HG03097 (cell line): Measurements from ENCODE around the gene IQGAP3.
A peak's percentile ranks its signal among the peaks of the same experiment; 100 is the strongest.
"Not testable (repeated sequence)": the region's sequence is repeated elsewhere in the genome, so short reads cannot be mapped to it uniquely, and the experiment has no call there.

ENCODE experiments used
- ATAC-seq: cut with Tn5 transposase; IDR thresholded peaks from one replicate; pipeline ENCODE4 v1.9.1; 2021; ENCODE audit not compliant: unreplicated experiment, low FRiP score

IQGAP3 gene

GRCh38 chr1:156593661-156593989, 21.3 kb upstream of the IQGAP3 start:
- no peak for ATAC-seq

GRCh38 chr1:156592910-156593660, 20.7 kb upstream of the IQGAP3 start:
- no peak for ATAC-seq

- no peak for ATAC-seq
Measured at GRCh38 chr1:156592158-156592909, 20.0 kb upstream of the IQGAP3 start.

DNA sequence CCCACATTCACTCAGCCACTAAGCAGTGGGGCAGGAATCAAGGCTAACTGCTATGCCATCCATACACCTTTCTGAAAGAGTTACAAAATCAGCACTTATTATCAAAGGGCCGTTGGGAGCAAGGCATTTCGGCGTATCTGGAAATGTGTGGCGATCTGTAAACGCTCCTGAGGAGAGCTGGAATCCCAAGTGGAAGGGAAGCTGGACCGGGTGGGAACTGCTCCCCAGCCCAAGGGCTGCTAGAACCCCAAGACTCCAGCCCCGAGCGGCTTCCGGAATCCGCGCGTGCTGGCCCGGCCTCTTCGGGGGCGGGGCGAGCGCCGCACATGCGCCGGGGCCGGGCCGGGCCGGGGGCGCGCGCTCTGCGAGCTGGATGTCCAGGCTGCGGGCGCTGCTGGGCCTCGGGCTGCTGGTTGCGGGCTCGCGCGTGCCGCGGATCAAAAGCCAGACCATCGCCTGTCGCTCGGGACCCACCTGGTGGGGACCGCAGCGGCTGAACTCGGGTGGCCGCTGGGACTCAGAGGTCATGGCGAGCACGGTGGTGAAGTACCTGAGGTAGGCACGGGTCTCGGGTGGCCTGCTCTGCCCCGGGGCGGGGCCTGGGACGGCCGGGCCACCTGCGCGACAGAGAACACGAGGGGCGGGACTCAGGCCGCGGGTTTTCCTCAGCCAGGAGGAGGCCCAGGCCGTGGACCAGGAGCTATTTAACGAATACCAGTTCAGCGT, 19.2 kb upstream of the IQGAP3 start, which contains the start of gene NAXE:
NAXE (plus strand) TSS at position 345 of the 726 bp plus-strand sequence; CDS start at position 374, 29 bp downstream.
- ATAC-seq = peak; percentile 79

GRCh38 chr1:156591181-156591431, 18.7 kb upstream of the IQGAP3 start:
- no peak for ATAC-seq

DNA sequence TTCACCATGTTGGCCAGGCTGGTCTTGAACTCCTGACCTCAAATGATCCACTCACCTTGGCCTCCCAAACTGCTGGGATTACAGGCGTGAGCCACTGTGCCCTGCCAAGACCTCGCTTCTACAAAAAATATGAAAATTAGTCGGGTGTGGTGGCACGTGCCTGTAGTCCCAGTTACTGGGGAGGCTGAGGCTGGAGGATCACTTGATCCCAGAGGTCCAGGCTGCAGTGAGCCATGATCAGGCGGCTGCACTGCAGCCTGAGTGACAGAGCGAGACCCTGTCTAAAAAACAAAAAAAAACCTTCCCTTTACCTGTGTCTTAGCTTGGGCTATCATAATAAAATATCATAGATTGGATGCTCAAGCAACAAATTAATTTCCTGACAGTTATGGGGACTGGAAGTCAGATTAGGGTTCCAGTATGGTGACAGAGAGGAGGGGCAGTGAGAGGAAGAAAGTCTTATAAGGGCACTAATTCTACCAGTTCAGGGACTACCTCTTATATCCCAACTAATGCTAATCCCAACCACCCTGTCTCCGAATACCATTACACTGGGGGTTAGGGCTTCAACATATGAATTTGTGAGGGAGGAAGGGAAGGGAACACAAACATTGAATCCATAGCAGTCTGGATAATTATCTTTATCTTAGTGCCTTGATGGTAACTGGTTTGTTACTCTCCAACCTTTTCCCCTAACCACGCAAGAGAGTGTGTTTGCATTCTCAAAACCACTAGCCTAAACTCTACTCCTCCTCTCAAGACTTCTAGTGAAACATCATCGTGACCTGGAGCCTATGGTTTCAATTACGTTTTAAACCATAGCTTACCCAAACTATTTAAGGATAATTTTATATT, 18.2 kb upstream of the IQGAP3 start:
- no peak for ATAC-seq

- ATAC-seq = no peak
Measured at GRCh38 chr1:156589546-156589945, 17.2 kb upstream of the IQGAP3 start.

GRCh38 chr1:156587927-156588326, 15.6 kb upstream of the IQGAP3 start:
- ATAC-seq = not testable (repeated sequence)

DNA sequence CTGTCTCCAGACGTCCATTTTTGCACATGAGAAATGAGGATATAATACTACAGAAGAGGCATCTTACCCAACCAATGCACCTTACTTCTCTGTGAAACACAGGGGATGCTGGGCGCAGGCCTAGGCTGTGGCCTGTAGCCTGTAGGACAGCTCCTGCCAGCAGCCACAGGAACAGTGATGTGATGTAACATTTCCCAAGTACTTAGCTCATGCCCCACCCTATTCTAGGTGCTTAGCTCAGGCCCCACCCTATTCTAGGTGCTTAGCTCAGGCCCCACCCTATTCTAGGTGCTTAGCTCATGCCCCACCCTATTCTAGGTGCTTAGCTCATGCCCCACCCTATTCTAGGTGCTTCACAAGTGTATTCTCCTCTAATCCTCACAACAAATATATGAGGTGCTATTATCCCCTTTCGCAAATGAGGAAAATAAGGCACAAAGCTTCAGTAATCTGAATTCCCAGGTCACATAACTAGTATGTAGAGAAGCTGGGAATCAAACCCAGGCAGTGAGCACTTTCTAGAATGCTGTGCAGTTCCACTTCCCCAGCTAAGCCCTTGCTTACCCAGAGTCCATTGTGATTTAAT, 14.6 kb upstream of the IQGAP3 start:
- no peak for ATAC-seq

GRCh38 chr1:156586323-156586722, 14.0 kb upstream of the IQGAP3 start:
- ATAC-seq = no peak

DNA sequence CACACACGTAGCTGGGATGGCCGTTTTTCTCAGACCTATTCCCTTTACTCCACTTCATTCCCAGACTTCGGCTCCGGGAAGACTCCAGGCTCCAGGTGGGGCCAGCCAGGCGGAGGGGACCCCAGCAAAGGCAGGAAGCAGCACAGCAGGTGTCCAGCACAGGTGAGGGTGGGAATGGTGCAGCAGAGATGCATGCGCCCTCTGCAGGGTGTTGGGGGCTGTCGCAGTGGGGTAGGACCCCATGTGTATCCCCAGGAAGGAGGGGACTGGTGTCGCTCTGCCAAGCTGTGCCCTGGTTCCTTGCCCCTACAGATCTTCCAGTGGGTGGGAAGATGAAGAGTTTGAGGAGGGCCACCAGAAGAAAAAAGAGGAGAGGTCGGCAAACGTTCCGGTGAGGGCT, 12.4 kb upstream of the IQGAP3 start:
- ATAC-seq = no peak

- no peak for ATAC-seq
Measured at GRCh38 chr1:156583821-156584622, 11.7 kb upstream of the IQGAP3 start.

DNA sequence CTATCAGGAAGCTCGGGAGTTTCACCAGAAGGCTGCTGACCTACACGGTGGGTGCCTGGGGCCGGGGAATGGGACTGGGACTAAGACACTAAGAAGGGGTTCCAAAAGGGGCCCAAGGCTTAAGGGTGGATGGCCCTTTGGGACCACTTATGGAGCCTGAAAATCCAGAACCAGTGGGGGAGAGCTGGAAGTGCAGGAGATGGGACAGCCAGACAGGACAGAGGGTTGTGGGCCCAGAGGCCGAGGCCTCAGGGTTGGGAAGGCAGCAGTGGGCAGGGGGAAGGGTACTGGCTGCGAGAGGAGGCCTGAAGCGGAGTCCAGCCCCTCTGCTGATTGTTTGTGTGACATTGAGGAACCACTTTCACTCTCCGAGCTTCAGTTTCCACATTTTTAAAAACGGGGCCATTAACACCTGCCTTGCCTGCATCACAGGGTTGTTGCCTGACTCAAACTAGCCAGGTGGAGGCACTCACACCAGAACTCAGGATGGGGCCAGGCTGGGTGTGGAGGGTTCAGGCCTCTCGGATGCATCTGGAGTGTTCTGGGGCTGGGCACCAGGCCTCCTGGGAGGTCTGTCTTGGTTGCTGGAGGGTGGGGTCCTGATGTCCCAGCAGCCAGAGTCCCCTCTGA, 10.1 kb upstream of the IQGAP3 start:
- no peak for ATAC-seq

DNA sequence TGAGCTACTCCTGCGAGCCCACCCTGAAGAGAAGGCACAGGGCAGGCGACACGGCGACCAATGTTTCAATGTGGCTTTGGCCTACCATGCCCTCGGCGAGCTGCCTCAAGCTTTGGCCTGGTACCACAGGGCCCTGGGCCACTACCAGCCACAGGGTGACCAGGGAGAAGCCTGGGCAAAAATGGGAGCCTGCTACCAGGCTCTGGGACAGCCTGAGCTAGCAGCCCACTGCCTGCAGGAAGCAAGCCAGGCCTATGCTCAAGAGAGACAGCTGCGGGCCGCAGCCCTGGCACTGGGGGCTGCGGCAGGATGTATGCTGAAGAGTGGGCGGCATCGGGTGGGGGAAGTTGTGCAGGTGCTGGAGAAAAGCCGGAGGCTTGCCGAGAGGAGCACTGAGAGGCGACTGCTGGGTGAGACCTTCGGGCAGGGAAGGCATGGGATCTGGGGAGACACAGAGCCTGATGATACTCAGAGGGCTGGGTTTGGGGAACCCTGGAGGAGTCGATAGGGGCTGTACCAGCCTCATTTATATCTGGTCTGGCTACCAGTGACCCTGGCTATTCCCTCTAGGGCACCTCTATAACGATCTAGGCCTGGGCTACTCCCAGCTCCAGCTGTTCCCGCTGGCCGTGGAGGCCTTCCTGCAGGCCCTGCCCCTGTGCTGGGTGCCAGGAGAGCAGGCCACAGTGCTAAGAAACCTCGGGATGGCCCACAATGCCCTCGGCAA, 9.5 kb upstream of the IQGAP3 start:
- no peak for ATAC-seq

DNA sequence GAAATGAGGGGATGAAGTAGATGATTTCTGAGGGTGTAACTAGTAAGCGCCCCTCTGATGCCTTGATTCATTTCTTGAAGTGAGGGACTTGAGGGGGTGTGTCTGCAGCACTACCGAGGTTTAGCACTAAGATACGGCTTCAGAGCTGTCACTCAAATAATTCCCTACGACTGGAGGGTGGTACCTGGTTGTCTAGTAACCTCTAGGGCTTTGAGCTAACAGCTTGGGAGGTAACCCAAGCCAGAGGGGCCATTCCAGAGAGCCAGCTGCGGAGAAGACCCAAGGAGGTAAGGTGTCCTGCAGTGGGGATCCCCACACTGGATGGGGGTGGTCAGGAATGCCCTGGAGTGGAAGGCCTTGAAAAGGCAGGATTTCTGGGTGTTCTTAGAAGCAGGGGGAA, 7.1 kb upstream of the IQGAP3 start, which contains the start of gene TTC24:
TTC24 (plus strand) TSS at position 252 of the 400 bp plus-strand sequence. CDS start 1,642 bp downstream, outside the sequence.
- no peak for ATAC-seq

GRCh38 chr1:156578055-156578454, 5.7 kb upstream of the IQGAP3 start:
- ATAC-seq = no peak

- no peak for ATAC-seq
Measured at GRCh38 chr1:156577550-156577949, 5.2 kb upstream of the IQGAP3 start.

DNA sequence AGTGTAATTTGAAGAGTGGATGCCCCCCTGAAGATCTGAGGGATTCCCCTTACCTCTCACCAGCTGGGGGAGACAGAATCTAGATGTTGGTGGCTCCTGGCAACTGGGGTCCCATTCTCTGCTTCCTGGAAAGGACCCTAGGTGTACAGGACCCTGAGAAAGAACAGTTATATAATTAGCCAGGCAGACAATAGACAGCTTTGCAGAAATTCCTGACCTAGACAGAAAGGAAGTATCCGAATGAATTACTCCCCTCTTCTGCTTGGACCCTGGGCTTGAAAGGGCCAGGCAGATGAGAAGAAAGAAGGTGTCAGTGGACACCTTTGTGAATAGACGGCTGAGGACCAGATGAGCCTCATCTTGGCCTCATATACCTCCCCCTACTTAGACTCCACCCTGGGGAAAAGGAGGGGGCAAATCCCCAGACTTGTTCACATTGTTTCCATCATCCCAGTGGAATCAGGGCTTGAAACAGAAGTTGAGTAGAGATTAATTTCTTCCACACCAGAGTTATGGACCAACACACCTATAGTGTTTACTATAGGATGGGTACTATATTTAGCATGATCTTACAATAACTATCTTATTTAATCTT, 1.8 kb upstream of the IQGAP3 start:
- ATAC-seq = no peak
